ENCODE measurements around the gene ABCG2. TPM values are rescaled to one million over a fixed set of nuclear protein-coding genes. Genes with fewer than 3 reads are reported as not detected.

ABCG2 gene
- total and polyA plus RNA-seq, 2 of the 8 experiments (the other 6 are each of a cell fraction or from before 2014, with no cell fraction given), result 2.4 to 4.6 TPM

GRCh38 chr4:88112856-88113255, 45.6 kb downstream of the ABCG2 start:
- no peak for DNase-seq (ENCODE audit: low read depth in 1 of 2, low spot score in 2 of 2)
- no peak for FAIRE-seq
- TF ChIP-seq BRCA1 (IDR thresholded peaks at IDR 0.05; ENCODE audit: low read depth, low read length) (no peak), CHD1 (IDR thresholded peaks at IDR 0.05; ENCODE audit: low read depth, low read length) (no peak), RBBP5 (IDR thresholded peaks at IDR 0.05; ENCODE audit: borderline replicate concordance, low read depth, low read length) (no peak), EZH2 (IDR thresholded peaks at IDR 0.05; ENCODE audit: low read depth, low read length, severe bottlenecking) (no peak), ZNF274 (IDR thresholded peaks at IDR 0.05; ENCODE audit: borderline replicate concordance, extremely low read depth, low read length) (no peak), SRF (IDR thresholded peaks at IDR 0.05; ENCODE audit: low read depth, low read length) (no peak), KDM5A (IDR thresholded peaks at IDR 0.05; ENCODE audit: low read length) (no peak), KDM4A (IDR thresholded peaks at IDR 0.05; ENCODE audit: low read depth, low read length, severe bottlenecking) (no peak), CBX8 (IDR thresholded peaks at IDR 0.05; ENCODE audit: borderline replicate concordance, low read depth, low read length) (no peak), MAFK (IDR thresholded peaks at IDR 0.05; ENCODE audit: low read depth, low read length) (no peak)

More at GRCh38 chr4:88112856-88113255, 45.6 kb downstream of the ABCG2 start:
- Histone ChIP-seq H3K9ac (replicated peaks in 1 of 4; ENCODE audit: extremely low read depth in 1 of 4, low read depth in 3 of 4, low read length in 3 of 4) (no peak overlapping the region), H3K9me3 (ENCODE audit: insufficient read depth in 2 of 2, low read depth in 1 of 2, low read length in 1 of 2) (no peaks in the 10 kb centered on the region), H2BK20ac (ENCODE audit: low read length) (no peak overlapping the region), H4K5ac (ENCODE audit: insufficient read length, low read depth, low read length) (no peak overlapping the region), H3K27me3 (replicated peaks in 1 of 4; ENCODE audit: control insufficient read depth in 3 of 4, extremely low read depth in 1 of 4, insufficient read depth in 3 of 4, low read length in 3 of 4) (no peaks in the 10 kb centered on the region), H3K36me3 (ENCODE audit: control insufficient read depth in 2 of 4, insufficient read depth in 4 of 4, low read length in 3 of 4) (no peaks in the 10 kb centered on the region), H4K91ac (replicated peaks; ENCODE audit: insufficient read length, low read length) (no peak overlapping the region), H2AFZ (ENCODE audit: low read length) (no peak overlapping the region), H3K79me1 (ENCODE audit: low read depth, low read length) (no peaks in the 10 kb centered on the region), H4K20me1 (replicated peaks in 1 of 2; ENCODE audit: control insufficient read depth in 1 of 2, insufficient read depth in 2 of 2, low read length in 2 of 2) (no peaks in the 10 kb centered on the region), H2BK12ac (ENCODE audit: low read depth, low read length) (no peak overlapping the region), H2AK5ac (ENCODE audit: low read depth, low read length) (no peak overlapping the region), H3K23me2 (ENCODE audit: low read depth, low read length) (no peaks in the 10 kb centered on the region), H2BK15ac (ENCODE audit: low read length) (no peak overlapping the region), H3K79me2 (ENCODE audit: control insufficient read depth in 1 of 2, insufficient read depth in 2 of 2, low read length in 2 of 2) (no peaks in the 10 kb centered on the region), H2BK120ac (replicated peaks; ENCODE audit: low read depth, low read length) (no peak overlapping the region), H3K4me1 (replicated peaks in 1 of 4; ENCODE audit: control insufficient read depth in 3 of 4, insufficient read depth in 4 of 4, low read length in 3 of 4) (no peaks in the 10 kb centered on the region), H3K27ac (ENCODE audit: low read depth, low read length) (no peak overlapping the region), H3K4ac (replicated peaks; ENCODE audit: insufficient read length, low read depth, low read length) (no peak overlapping the region), H3K4me3 (ENCODE audit: extremely low read depth in 1 of 4, insufficient read depth in 2 of 4, low read depth in 3 of 4, low read length in 4 of 4) (no peak overlapping the region), H2BK5ac (ENCODE audit: low read depth, low read length) (no peak overlapping the region), H4K8ac (ENCODE audit: extremely low read depth, insufficient read depth, low read length) (no peak overlapping the region), H3K56ac (replicated peaks; ENCODE audit: insufficient read length, low read depth, low read length) (no peak overlapping the region), H3K4me2 (ENCODE audit: insufficient read depth in 1 of 2, low read depth in 2 of 2, low read length in 2 of 2) (no peak overlapping the region), H3K18ac (ENCODE audit: extremely low read depth, low read length) (no peak overlapping the region), H3K23ac (ENCODE audit: insufficient read length) (no peak overlapping the region), H3K14ac (ENCODE audit: insufficient read length) (no peak overlapping the region)
- WGBS, 2 experiments (ENCODE audit: extremely low coverage in 1 of 2, insufficient coverage in 1 of 2, insufficient read length in 1 of 2, insufficient replicate concordance in 2 of 2, low coverage in 1 of 2, low lambda C conversion rate in 2 of 2, missing lambda C conversion rate in 1 of 2), result 95% methylated on average over 5 of the region's 5 CpGs; no CpG with 5 or more reads in 1 of the 2 experiments
- POLR2A ChIA-PET (ENCODE audit: partially characterized antibody), result no interaction called here
- CTCF ChIA-PET (ENCODE audit: partially characterized antibody), result interaction anchor here (0.8 to 2.1 kb wide), 3 partner anchors 17 to 97 kb away, joined by 3 to 5 read pairs (median 4); no protein-coding TSS in a partner anchor
